Thyroid gland (tissue), 4 donors: ENCODE measurements around the gene ADH5. TPM values are rescaled to one million over a fixed set of nuclear protein-coding genes. Genes with fewer than 3 reads are reported as not detected.
"Not testable (repeated sequence)": the region's sequence is repeated elsewhere in the genome, so short reads cannot be mapped to it uniquely, and the experiment has no call there.

Experiments
- DNase-seq, 2 donors: peaks; one replicate each; pipeline ENCODE4 v3.0.0-alpha.2; 2019
- H3K27ac ChIP-seq, 3 donors: fragments of 200-600 bp; sonication (generic); 1 replicate in 2 of 3; 2 replicates in 1 of 3; pipeline ENCODE4 v1.5.1; 2016 to 2019; ENCODE audit warnings: mild to moderate bottlenecking in 1 of 3, moderate library complexity in 1 of 3
- H3K27me3 ChIP-seq: fragments of 200-600 bp; sonication (generic); one replicate; pipeline ENCODE4 v1.5.1; 2019
- H3K36me3 ChIP-seq, 2 donors: fragments of 200-600 bp; sonication (generic); one replicate each; pipeline ENCODE4 v1.5.1; 2016 to 2019
- H3K4me1 ChIP-seq, 2 donors: fragments of 200-600 bp; sonication (generic); one replicate each; pipeline ENCODE4 v1.5.1; 2017 to 2019
- H3K4me3 ChIP-seq, 3 donors: fragments of 200-600 bp; sonication (generic); replicated peaks in 1 of 3; 1 replicate in 2 of 3; 2 replicates in 1 of 3; pipeline ENCODE4 v1.5.1; 2016; ENCODE audit warnings: mild to moderate bottlenecking in 1 of 3
- H3K9me3 ChIP-seq: fragments of 200-600 bp; sonication (generic); one replicate; pipeline ENCODE4 v1.5.1; 2017
- CTCF ChIP-seq, 6 experiments: fragments of 200-600 bp in 3 of 6; fragments of 450-650 bp in 3 of 6; sonication (generic) in 3 of 6; IDR thresholded peaks; one replicate each; pipeline ENCODE4 v1.5.1; 2016 to 2019; ENCODE audit warnings: antibody characterized with exemption in 6 of 6, mild to moderate bottlenecking in 2 of 6, inconsistent platforms in 1 of 6, moderate library complexity in 1 of 6
- POLR2A ChIP-seq, 2 donors: fragments of 450-650 bp; IDR thresholded peaks; one replicate each; pipeline ENCODE4 v1.6.1; 2017; ENCODE audit warnings: antibody characterized with exemption in 2 of 2, mild to moderate bottlenecking in 2 of 2, moderate library complexity in 1 of 2
- WGBS, 2 donors: methylation state at CpG; one replicate each; pipeline ENCODE4 v1.1.5; 2017; 5-methylcytosine and 5-hydroxymethylcytosine counted together
- intact Hi-C: fragments of 100-400 bp; cut with DNase I; formaldehyde crosslinking; loops from one replicate; pipeline ENCODE4 v1.15.1; 2023
- total RNA-seq, 4 donors: library from RNA; depleted of rRNA; stranded (reverse); fragments of >200 nt; gene quantifications; one replicate each; pipeline ENCODE4 v1.2.3, GENCODE V29; 2016

Gene ADH5
- total RNA-seq, 4 donors from 2014 or later = 101 to 162 (median 117) TPM

- H3K27ac ChIP-seq = peak overlapping the region; percentile 7 to 56 (median 8)
- no peak for DNase-seq
- no peaks in the 10 kb centered on the region for H3K9me3 ChIP-seq
- H3K4me1 ChIP-seq = peaks cover 28 to 31% of the 10 kb centered on the region in 2 donors
- H3K36me3 ChIP-seq = peaks cover 18 to 32% of the 10 kb centered on the region in 2 donors
- intact Hi-C loops = no loop called here
- WGBS, 2 donors = 78 to 86% methylated on average over 5 of the region's 5 CpGs
- no peak overlapping the region for H3K4me3 ChIP-seq
- TF ChIP-seq CTCF (IDR thresholded peaks at IDR 0.05) (no peak), POLR2A (IDR thresholded peaks at IDR 0.05) (no peak)
- H3K27me3 ChIP-seq = no peaks in the 10 kb centered on the region
Measured at GRCh38 chr4:99076292-99076976, 12.2 kb downstream of the ADH5 start.

GRCh38 chr4:99074816-99075215, 13.8 kb downstream of the ADH5 start:
- no peaks in the 10 kb centered on the region for H3K9me3 ChIP-seq
- DNase-seq = peak; percentile 83 to 88
- no peak for TF ChIP-seq POLR2A (IDR thresholded peaks at IDR 0.05)
- no peak for TF ChIP-seq CTCF (IDR thresholded peaks at IDR 0.05)
- H3K4me3 ChIP-seq = no peak overlapping the region
- WGBS, 2 donors = 32 to 61% methylated on average over 7 of the region's 7 CpGs
- H3K4me1 ChIP-seq = peaks cover 28 to 31% of the 10 kb centered on the region in 2 donors
- H3K36me3 ChIP-seq = peaks cover 10 to 19% of the 10 kb centered on the region in 2 donors
- H3K27me3 ChIP-seq = no peaks in the 10 kb centered on the region
- intact Hi-C loops = no loop called here
- peak overlapping the region; percentile 25 to 56 (median 50) for H3K27ac ChIP-seq

- peaks cover 2 to 5% of the 10 kb centered on the region in 2 donors for H3K4me1 ChIP-seq
- DNase-seq = no peak
- TF ChIP-seq CTCF (IDR thresholded peaks at IDR 0.05) (no peak), POLR2A (IDR thresholded peaks at IDR 0.05) (no peak)
- H3K36me3 ChIP-seq = peaks cover 9 to 19% of the 10 kb centered on the region in 2 donors
- no peaks in the 10 kb centered on the region for H3K9me3 ChIP-seq
- intact Hi-C loops = no loop called here
- 95 to 96% methylated on average over 5 of the region's 5 CpGs for WGBS, 2 donors
- H3K4me3 ChIP-seq = no peak overlapping the region
- H3K27me3 ChIP-seq = no peaks in the 10 kb centered on the region
- no peak overlapping the region for H3K27ac ChIP-seq
Measured at GRCh38 chr4:99071159-99071558, 17.4 kb downstream of the ADH5 start.

GRCh38 chr4:99067617-99068016, 21.0 kb downstream of the ADH5 start:
- peaks cover 0 to 9% of the 10 kb centered on the region in 2 donors for H3K36me3 ChIP-seq
- TF ChIP-seq CTCF (IDR thresholded peaks at IDR 0.05) = no peak
- no peak for TF ChIP-seq POLR2A (IDR thresholded peaks at IDR 0.05)
- intact Hi-C loops = no loop called here
- H3K4me3 ChIP-seq = no peak overlapping the region
- WGBS, 2 donors = 94% methylated on average over 1 of the region's 1 CpG
- peaks cover under 1 to 1% of the 10 kb centered on the region in 2 donors for H3K4me1 ChIP-seq
- no peaks in the 10 kb centered on the region for H3K27me3 ChIP-seq
- DNase-seq = no peak
- no peaks in the 10 kb centered on the region for H3K9me3 ChIP-seq
- H3K27ac ChIP-seq = no peak overlapping the region

- H3K9me3 ChIP-seq, intact Hi-C loops, H3K27ac ChIP-seq, H3K36me3 ChIP-seq, H3K4me3 ChIP-seq, H3K27me3 ChIP-seq, DNase-seq: not testable (repeated sequence)
- peaks cover 13 to 16% of the 10 kb centered on the region in 2 donors for H3K4me1 ChIP-seq
- 97% methylated on average over 2 of the region's 2 CpGs for WGBS, 2 donors
Measured at GRCh38 chr4:99065521-99065920, 23.1 kb downstream of the ADH5 start.
